WTC11 (cell line): Measurements from ENCODE around the gene KIRREL3. TPM values are rescaled to one million over a fixed set of nuclear protein-coding genes. Genes with fewer than 3 reads are reported as not detected.

Source experiments
- ATAC-seq: fragments of 200-7000 bp; cut with Tn5 transposase; 2 replicates; pipeline ENCODE4 v1.10.0; 2021; ENCODE audit warnings: mild to moderate bottlenecking, moderate library complexity
- CTCF ChIA-PET: fragments of 300-600 bp; sonication (Branson Sonifier 250); formaldehyde crosslinking; loops from one replicate; lab custom pipeline; 2021; ENCODE audit warnings: antibody characterized with exemption; lab: Charles Lee
- POLR2A ChIA-PET: fragments of 350-600 bp; sonication (Branson Sonifier 250); formaldehyde crosslinking; loops from one replicate; lab custom pipeline; 2021; ENCODE audit warnings: antibody characterized with exemption; lab: Charles Lee
- DNase-seq: peaks from one replicate; pipeline ENCODE4 v3.0.0; 2021; ENCODE audit warnings: low spot score
- H3K27ac Mint-ChIP-seq: 2 replicates; pipeline ENCODE4 v1.8.0; 2021; ENCODE audit warnings: mixed read lengths
- H3K27me3 Mint-ChIP-seq: 2 replicates; pipeline ENCODE4 v1.8.0; 2021; ENCODE audit warnings: low read depth, mild to moderate bottlenecking, moderate library complexity, mixed read lengths
- H3K36me3 Mint-ChIP-seq: 2 replicates; pipeline ENCODE4 v1.8.0; 2021; ENCODE audit warnings: mixed read lengths
- H3K4me1 Mint-ChIP-seq: 2 replicates; pipeline ENCODE4 v1.8.0; 2022; ENCODE audit warnings: mixed read lengths
- H3K4me3 Mint-ChIP-seq: 2 replicates; pipeline ENCODE4 v1.8.0; 2021; ENCODE audit warnings: mild to moderate bottlenecking, moderate library complexity, mixed read lengths
- H3K9me3 Mint-ChIP-seq: 2 replicates; pipeline ENCODE4 v1.8.0; 2021; ENCODE audit warnings: mixed read lengths
- EMX1 ChIP-seq: fragments of 250-450 bp; sonication (Bioruptor Pico); IDR thresholded peaks from 2 replicates; pipeline ENCODE4 v1.8.0; 2021; ENCODE audit warnings: mild to moderate bottlenecking
- FOXJ3 ChIP-seq: sonication (generic); formaldehyde crosslinking; IDR thresholded peaks from 2 replicates; pipeline ENCODE4 v1.9.0; 2021; ENCODE audit warnings: missing genetic modification reagents, mild to moderate bottlenecking, borderline replicate concordance
- FOXP1 ChIP-seq: sonication (generic); formaldehyde crosslinking; IDR thresholded peaks from 2 replicates; pipeline ENCODE4 v1.8.0; 2022; ENCODE audit warnings: missing genetic modification reagents, mild to moderate bottlenecking, moderate library complexity, borderline replicate concordance
- IRF2 ChIP-seq: sonication (generic); formaldehyde crosslinking; IDR thresholded peaks from 2 replicates; pipeline ENCODE4 v1.8.0; 2022; ENCODE audit warnings: low read depth, missing genetic modification reagents, borderline replicate concordance
- NR3C1 ChIP-seq: sonication (generic); formaldehyde crosslinking; conservative IDR thresholded peaks from 2 replicates; pipeline ENCODE4 v1.8.1; 2023; ENCODE audit warnings: low read depth, mild to moderate bottlenecking, missing genetic modification reagents
- SOX15 ChIP-seq: fragments of 250-450 bp; sonication (Bioruptor Pico); IDR thresholded peaks from 2 replicates; pipeline ENCODE4 v1.9.0; 2021; ENCODE audit warnings: mild to moderate bottlenecking
- TEAD1 ChIP-seq: sonication (generic); formaldehyde crosslinking; IDR thresholded peaks from 2 replicates; pipeline ENCODE4 v1.8.0; 2022; ENCODE audit warnings: mild to moderate bottlenecking, missing genetic modification reagents
- USF2 ChIP-seq: sonication (generic); formaldehyde crosslinking; IDR thresholded peaks from 2 replicates; pipeline ENCODE4 v1.8.1; 2023; ENCODE audit warnings: mild to moderate bottlenecking, missing genetic modification reagents, moderate library complexity
- ZBTB43 ChIP-seq: sonication (generic); formaldehyde crosslinking; IDR thresholded peaks from 2 replicates; pipeline ENCODE4 v1.8.1; 2023; ENCODE audit warnings: mild to moderate bottlenecking, missing genetic modification reagents
- ZNF138 ChIP-seq: sonication (generic); formaldehyde crosslinking; conservative IDR thresholded peaks from 2 replicates; pipeline ENCODE4 v1.8.1; 2022; ENCODE audit warnings: mild to moderate bottlenecking, moderate library complexity, missing genetic modification reagents
- ZNF416 ChIP-seq: fragments of 250-450 bp; sonication (Bioruptor Pico); IDR thresholded peaks from 2 replicates; pipeline ENCODE4 v1.9.0; 2021; ENCODE audit warnings: mild to moderate bottlenecking, inconsistent platforms
- ZNF423 ChIP-seq: fragments of 250-450 bp; sonication (Bioruptor Pico); IDR thresholded peaks from 2 replicates; pipeline ENCODE4 v2.1.2; 2022; ENCODE audit warnings: mild to moderate bottlenecking, moderate library complexity
- total RNA-seq: library from RNA; stranded (reverse); gene quantifications from 3 replicates; pipeline ENCODE4 v1.2.3, GENCODE V29; 2021
- TF ChIP-seq, protein P1 (sequence below): fragments of 250-450 bp; sonication (Bioruptor Pico); IDR thresholded peaks from 2 replicates; pipeline ENCODE4 v1.8.0; 2021; ENCODE audit warnings: mild to moderate bottlenecking
- TF ChIP-seq, protein P2 (sequence below): sonication (generic); formaldehyde crosslinking; IDR thresholded peaks from 2 replicates; pipeline ENCODE4 v1.8.0; 2022; ENCODE audit warnings: mild to moderate bottlenecking, missing genetic modification reagents
- TF ChIP-seq, protein P3 (sequence below): fragments of 200-600 bp; IDR thresholded peaks from 2 replicates; pipeline ENCODE4 v1.8.0; 2022; ENCODE audit warnings: antibody characterized with exemption
- TF ChIP-seq, protein P4 (sequence below): sonication (generic); formaldehyde crosslinking; IDR thresholded peaks from 2 replicates; pipeline ENCODE4 v1.8.1; 2022; ENCODE audit warnings: mild to moderate bottlenecking, missing genetic modification reagents, moderate library complexity, borderline replicate concordance
- TF ChIP-seq, protein P5 (sequence below): fragments of 250-450 bp; sonication (Bioruptor Pico); IDR thresholded peaks from 2 replicates; pipeline ENCODE4 v1.9.0; 2021; ENCODE audit warnings: moderate library complexity, mild to moderate bottlenecking, inconsistent platforms, borderline replicate concordance

KIRREL3 gene
- total RNA-seq, 1 experiment from 2014 or later: 0.59 TPM

- TF ChIP-seq, protein P1, sequence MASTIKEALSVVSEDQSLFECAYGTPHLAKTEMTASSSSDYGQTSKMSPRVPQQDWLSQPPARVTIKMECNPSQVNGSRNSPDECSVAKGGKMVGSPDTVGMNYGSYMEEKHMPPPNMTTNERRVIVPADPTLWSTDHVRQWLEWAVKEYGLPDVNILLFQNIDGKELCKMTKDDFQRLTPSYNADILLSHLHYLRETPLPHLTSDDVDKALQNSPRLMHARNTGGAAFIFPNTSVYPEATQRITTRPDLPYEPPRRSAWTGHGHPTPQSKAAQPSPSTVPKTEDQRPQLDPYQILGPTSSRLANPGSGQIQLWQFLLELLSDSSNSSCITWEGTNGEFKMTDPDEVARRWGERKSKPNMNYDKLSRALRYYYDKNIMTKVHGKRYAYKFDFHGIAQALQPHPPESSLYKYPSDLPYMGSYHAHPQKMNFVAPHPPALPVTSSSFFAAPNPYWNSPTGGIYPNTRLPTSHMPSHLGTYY (CRISPR knock-in tag): no peak
- TF ChIP-seq EMX1 (CRISPR knock-in tag) (no peak), ZNF138 (no peak), ZNF423 (CRISPR knock-in tag) (no peak), ZNF416 (no peak)
- TF ChIP-seq, protein P2, sequence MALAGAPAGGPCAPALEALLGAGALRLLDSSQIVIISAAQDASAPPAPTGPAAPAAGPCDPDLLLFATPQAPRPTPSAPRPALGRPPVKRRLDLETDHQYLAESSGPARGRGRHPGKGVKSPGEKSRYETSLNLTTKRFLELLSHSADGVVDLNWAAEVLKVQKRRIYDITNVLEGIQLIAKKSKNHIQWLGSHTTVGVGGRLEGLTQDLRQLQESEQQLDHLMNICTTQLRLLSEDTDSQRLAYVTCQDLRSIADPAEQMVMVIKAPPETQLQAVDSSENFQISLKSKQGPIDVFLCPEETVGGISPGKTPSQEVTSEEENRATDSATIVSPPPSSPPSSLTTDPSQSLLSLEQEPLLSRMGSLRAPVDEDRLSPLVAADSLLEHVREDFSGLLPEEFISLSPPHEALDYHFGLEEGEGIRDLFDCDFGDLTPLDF (CRISPR knock-in tag): no peak
Observed at GRCh38 chr11:126413843-126414405, 586.6 kb downstream of the KIRREL3 start (continued).

DNA sequence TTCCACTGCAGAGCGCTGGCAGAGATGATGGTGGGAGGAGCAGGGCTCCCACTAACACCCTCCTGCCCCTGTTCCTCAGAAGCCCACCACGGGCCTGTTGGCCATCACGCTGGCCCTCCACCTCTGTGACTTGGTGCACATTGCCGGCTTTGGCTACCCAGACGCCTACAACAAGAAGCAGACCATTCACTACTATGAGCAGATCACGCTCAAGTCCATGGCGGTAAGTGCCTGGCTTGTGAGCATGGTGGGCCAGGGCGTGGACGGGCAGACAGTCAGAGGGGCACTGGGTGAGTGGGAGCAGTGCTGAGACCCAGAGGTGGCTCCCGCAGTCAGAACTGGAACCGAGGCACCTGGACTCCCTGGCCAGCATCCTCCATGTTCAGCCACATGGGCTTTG, 587.1 kb downstream of the KIRREL3 start:
- ChIA-PET CTCF (interaction anchor here (1.5 to 2.6 kb wide), 2 partner anchors 11 to 18 kb away, joined by 5 to 15 read pairs; no protein-coding TSS in a partner anchor), POLR2A (no interaction called here)
- H3K9me3 Mint-ChIP-seq: no peaks in the 10 kb centered on the region
- no peak for ATAC-seq
- H3K4me1 Mint-ChIP-seq: peaks cover 14% of the 10 kb centered on the region
- no peak overlapping the region for H3K27ac Mint-ChIP-seq
- no peak overlapping the region for H3K4me3 Mint-ChIP-seq
- TF ChIP-seq, protein P3, sequence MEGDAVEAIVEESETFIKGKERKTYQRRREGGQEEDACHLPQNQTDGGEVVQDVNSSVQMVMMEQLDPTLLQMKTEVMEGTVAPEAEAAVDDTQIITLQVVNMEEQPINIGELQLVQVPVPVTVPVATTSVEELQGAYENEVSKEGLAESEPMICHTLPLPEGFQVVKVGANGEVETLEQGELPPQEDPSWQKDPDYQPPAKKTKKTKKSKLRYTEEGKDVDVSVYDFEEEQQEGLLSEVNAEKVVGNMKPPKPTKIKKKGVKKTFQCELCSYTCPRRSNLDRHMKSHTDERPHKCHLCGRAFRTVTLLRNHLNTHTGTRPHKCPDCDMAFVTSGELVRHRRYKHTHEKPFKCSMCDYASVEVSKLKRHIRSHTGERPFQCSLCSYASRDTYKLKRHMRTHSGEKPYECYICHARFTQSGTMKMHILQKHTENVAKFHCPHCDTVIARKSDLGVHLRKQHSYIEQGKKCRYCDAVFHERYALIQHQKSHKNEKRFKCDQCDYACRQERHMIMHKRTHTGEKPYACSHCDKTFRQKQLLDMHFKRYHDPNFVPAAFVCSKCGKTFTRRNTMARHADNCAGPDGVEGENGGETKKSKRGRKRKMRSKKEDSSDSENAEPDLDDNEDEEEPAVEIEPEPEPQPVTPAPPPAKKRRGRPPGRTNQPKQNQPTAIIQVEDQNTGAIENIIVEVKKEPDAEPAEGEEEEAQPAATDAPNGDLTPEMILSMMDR: no peak
- no peak for TF ChIP-seq SOX15 (CRISPR knock-in tag)
- no peak for TF ChIP-seq USF2 (CRISPR knock-in tag)
- DNase-seq: no peak
- H3K36me3 Mint-ChIP-seq: peaks cover 9% of the 10 kb centered on the region
- H3K27me3 Mint-ChIP-seq: peaks cover 8% of the 10 kb centered on the region

DNA sequence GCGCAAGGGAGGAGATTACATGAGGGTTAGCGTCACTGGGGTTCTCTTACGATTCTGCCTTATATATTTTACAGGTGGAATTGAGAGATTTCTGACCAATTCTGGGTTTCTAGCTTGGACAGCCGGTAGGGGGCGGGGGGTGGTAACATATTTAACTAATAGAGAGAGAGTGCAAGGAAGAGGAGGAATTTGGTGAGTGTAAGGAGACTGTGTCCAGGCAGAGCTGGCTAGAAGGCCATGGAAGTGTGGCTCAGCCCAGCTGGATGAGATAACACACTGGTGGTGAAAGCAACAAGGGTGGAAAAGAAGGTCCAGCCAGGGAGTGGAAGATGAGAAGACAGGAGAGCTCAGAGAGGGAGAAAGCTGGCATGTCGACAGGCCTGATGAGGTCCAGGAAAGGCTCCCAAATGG, 588.6 kb downstream of the KIRREL3 start:
- H3K36me3 Mint-ChIP-seq: peaks cover 9% of the 10 kb centered on the region
- CTCF ChIA-PET: interaction anchor here (0.7 to 2.6 kb wide), 12 partner anchors 8 to 108 kb away, joined by 3 to 15 read pairs (median 4); partner anchors contain the start of gene DCPS
- POLR2A ChIA-PET: no interaction called here
- H3K4me3 Mint-ChIP-seq: no peak overlapping the region
- DNase-seq: no peak
- ATAC-seq: no peak; the same call in 1 of the 2 replicates
- peaks cover 10% of the 10 kb centered on the region for H3K4me1 Mint-ChIP-seq
- no peaks in the 10 kb centered on the region for H3K9me3 Mint-ChIP-seq
- TF ChIP-seq ZNF423 (CRISPR knock-in tag) (no peak), NR3C1 (CRISPR knock-in tag) (no peak), TEAD1 (no peak), IRF2 (CRISPR knock-in tag) (no peak), FOXJ3 (CRISPR knock-in tag) (no peak), ZBTB43 (CRISPR knock-in tag) (no peak), FOXP1 (CRISPR knock-in tag) (no peak)
- TF ChIP-seq, protein P4, sequence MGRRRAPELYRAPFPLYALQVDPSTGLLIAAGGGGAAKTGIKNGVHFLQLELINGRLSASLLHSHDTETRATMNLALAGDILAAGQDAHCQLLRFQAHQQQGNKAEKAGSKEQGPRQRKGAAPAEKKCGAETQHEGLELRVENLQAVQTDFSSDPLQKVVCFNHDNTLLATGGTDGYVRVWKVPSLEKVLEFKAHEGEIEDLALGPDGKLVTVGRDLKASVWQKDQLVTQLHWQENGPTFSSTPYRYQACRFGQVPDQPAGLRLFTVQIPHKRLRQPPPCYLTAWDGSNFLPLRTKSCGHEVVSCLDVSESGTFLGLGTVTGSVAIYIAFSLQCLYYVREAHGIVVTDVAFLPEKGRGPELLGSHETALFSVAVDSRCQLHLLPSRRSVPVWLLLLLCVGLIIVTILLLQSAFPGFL: no peak
- TF ChIP-seq, protein P5, sequence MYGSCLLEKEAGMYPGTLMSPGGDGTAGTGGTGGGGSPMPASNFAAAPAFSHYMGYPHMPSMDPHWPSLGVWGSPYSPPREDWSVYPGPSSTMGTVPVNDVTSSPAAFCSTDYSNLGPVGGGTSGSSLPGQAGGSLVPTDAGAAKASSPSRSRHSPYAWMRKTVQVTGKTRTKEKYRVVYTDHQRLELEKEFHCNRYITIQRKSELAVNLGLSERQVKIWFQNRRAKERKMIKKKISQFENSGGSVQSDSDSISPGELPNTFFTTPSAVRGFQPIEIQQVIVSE (CRISPR knock-in tag): no peak
- TF ChIP-seq, protein P3: no peak
- H3K27ac Mint-ChIP-seq: no peak overlapping the region
- peaks cover 3% of the 10 kb centered on the region for H3K27me3 Mint-ChIP-seq
